GM12892 (cell line): ENCODE data around the gene ACSL1.

Experiments
- POLR2A ChIP-seq: IDR thresholded peaks from 2 replicates; pipeline ENCODE4 v1.6.1; 2011; ENCODE audit warnings: low read depth, low read length, control low read depth
- POLR2AphosphoS5 ChIP-seq: IDR thresholded peaks from 2 replicates; pipeline ENCODE4 v1.6.1; 2011; ENCODE audit warnings: low read depth, low read length, control low read depth
- TAF1 ChIP-seq: IDR thresholded peaks from 2 replicates; pipeline ENCODE4 v1.6.1; 2011; ENCODE audit warnings: low read depth, mild to moderate bottlenecking, control low read depth, low read length, borderline replicate concordance

- TF ChIP-seq POLR2AphosphoS5 (no peak), POLR2A (no peak), TAF1 (no peak)
Measured at GRCh38 chr4:184798504-184798903, 27.3 kb downstream of the ACSL1 start.
